Fibroblast of skin of scalp (primary cell): Measurements from ENCODE around the gene PCDHA3.
"Not testable (repeated sequence)": the region's sequence is repeated elsewhere in the genome, so short reads cannot be mapped to it uniquely, and the experiment has no call there.

Experiments used
- DNase-seq: peaks from one replicate; pipeline ENCODE4 v3.0.0-alpha.2; 2013

PCDHA3 gene

DNA sequence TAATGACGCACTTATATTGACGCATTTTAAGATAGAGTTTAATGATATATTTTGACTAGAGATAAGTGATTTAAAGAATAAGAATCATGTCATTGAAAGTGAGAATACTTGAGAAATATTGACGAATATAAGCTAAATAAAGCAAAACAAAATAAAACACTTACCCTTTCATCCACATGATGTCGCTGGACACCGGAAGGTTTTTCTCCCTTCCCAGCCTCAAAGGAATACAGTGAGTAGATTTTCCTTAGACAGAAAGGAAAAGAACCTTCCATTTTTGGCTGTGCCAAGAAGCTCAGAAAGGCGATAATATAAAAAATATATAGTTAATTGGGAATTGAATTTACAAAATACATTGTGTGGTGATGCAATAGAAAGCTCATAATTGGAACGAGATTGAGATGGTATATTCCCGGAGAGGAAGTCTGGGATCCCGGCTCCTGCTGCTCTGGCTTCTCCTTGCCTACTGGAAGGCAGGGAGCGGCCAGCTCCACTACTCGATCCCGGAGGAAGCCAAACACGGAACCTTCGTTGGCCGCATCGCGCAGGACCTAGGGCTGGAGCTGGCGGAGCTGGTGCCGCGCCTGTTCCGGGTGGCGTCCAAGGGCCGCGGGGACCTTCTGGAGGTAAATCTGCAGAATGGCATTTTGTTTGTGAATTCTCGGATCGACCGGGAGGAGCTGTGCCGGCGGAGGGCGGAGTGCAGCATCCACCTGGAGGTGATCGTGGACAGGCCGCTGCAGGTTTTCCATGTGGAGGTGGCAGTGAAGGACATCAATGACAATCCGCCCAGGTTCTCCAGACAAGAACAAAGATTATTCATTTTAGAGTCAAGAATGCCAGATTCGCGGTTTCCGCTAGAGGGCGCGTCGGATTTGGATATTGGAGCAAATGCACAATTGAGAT lies 20.8 kb downstream of the PCDHA3 start, which contains the start of gene PCDHA5:
Gene PCDHA5, plus strand, starts transcription at position 239 of the 906 bp plus-strand sequence.
- DNase-seq: no peak

DNA sequence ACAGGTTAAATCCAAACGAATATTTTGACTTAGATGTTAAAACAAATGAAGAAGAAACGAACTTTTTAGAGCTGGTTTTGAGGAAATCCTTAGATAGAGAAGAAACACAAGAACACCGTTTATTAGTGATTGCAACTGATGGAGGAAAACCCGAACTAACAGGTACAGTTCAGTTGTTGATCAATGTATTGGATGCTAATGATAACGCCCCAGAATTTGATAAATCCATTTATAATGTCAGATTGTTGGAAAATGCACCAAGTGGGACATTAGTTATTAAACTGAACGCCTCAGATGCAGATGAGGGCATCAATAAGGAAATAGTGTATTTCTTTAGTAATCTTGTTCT lies 21.4 kb downstream of the PCDHA3 start:
- DNase-seq: no peak

DNA sequence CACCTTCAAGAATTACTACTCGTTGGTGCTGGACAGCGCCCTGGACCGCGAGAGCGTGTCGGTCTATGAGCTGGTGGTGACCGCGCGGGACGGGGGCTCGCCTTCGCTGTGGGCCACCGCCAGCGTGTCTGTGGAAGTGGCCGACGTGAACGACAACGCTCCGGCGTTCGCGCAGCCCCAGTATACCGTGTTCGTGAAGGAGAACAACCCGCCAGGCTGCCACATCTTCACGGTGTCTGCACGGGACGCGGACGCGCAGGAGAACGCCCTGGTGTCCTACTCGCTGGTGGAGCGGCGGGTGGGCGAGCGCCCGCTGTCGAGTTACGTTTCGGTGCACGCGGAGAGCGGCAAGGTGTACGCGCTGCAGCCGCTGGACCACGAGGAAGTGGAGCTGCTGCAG lies 22.1 kb downstream of the PCDHA3 start:
- DNase-seq: not testable (repeated sequence)

DNA sequence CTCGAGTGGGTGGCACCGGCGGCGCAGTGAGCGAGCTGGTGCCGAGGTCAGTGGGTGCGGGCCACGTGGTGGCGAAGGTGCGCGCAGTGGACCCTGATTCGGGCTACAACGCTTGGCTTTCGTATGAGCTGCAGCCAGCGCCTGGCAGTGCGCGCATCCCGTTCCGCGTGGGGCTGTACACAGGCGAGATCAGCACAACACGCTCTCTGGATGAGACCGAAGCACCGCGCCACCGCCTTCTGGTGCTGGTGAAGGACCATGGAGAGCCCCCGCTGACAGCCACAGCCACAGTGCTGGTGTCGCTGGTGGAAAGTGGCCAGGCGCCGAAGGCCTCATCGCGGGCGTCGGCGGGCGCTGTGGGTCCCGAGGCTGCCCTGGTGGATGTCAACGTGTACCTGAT lies 22.6 kb downstream of the PCDHA3 start:
- DNase-seq: no peak

DNA sequence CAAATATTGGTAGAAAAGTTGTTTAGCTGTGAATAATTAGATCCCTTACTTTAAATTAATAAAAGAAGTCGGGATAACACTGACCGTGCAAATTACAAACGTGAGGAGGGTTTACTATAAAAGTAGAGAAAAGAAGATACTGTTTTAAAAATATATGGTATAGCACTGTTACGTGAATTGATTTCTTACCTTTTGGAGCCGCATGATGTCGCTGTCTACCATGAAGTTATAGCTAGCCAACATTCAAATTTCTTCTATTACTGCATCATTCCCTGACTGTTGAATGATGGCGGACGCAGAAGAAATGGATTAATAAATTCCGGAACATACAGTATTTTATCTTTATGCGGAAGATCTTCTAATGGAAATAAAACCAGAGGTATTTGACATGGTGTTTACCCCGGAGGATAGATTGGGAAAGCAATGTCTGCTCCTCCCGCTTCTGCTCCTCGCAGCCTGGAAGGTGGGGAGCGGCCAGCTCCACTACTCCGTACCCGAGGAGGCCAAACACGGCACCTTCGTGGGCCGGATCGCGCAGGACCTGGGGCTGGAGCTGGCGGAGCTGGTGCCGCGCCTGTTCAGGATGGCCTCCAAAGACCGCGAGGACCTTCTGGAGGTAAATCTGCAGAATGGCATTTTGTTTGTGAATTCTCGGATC lies 27.0 kb downstream of the PCDHA3 start, which contains the start of gene PCDHA6:
Gene PCDHA6, plus strand, starts transcription at position 257 of the 658 bp plus-strand sequence. Its CDS starts 132 bp downstream, at position 389.
- no peak for DNase-seq

DNA sequence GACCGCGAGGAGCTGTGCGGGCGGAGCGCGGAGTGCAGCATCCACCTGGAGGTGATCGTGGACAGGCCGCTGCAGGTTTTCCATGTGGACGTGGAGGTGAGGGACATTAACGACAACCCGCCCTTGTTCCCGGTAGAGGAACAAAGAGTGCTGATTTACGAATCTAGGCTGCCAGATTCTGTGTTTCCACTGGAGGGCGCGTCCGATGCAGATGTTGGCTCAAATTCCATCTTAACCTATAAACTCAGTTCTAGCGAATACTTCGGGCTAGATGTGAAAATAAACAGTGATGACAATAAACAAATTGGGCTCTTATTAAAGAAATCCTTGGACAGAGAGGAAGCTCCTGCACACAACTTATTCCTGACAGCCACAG lies 27.5 kb downstream of the PCDHA3 start:
- DNase-seq: no peak

DNA sequence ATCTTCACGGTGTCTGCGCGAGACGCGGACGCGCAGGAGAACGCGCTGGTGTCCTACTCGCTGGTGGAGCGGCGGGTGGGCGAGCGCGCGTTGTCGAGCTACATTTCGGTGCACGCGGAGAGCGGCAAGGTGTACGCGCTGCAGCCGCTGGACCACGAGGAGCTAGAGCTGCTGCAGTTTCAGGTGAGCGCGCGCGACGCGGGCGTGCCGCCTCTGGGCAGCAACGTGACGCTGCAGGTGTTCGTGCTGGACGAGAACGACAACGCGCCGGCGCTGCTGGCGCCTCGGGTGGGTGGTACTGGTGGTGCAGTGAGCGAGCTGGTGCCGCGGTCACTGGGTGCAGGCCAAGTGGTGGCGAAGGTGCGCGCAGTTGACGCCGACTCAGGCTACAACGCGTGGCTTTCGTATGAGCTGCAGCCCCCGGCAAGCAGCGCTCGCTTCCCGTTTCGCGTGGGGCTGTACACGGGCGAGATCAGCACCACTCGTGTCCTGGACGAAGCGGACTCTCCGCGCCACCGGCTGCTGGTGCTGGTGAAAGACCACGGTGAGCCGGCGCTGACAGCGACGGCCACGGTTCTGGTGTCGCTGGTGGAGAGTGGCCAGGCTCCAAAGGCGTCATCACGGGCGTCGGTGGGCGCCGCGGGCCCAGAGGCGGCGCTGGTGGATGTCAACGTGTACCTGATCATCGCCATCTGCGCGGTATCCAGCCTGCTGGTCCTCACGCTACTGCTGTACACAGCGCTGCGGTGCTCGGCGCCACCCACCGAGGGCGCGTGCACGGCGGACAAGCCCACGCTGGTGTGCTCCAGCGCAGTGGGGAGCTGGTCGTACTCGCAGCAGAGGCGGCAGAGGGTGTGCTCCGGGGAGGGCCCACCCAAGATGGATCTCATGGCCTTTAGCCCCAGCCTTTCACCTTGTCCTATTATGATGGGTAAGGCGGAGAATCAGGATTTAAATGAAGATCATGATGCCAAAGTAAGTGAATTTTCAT lies 28.9 kb downstream of the PCDHA3 start:
- not testable (repeated sequence) for DNase-seq

DNA sequence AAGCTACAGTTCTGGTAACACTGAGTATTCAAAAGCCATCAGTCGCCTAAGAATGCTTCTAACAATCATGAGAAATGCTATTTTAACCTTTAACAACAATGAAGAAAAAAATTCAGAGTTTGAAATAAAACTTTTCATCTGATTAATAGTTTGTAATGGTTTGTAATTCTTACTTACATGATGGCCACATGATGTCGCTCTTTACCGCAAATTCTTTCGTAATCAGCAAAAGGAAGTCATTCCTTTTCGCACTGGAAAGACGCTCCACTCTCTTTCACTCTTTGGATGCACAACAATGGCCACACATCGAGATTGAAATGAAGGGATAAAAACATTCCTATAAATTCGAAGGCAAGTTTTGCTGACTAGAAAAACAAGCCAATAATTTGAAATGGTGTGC lies 33.1 kb downstream of the PCDHA3 start, which contains the start of gene PCDHA7:
Gene PCDHA7, plus strand, starts transcription at position 277 of the 400 bp plus-strand sequence. Its CDS starts 115 bp downstream, at position 392.
- peak; percentile 31 for DNase-seq

DNA sequence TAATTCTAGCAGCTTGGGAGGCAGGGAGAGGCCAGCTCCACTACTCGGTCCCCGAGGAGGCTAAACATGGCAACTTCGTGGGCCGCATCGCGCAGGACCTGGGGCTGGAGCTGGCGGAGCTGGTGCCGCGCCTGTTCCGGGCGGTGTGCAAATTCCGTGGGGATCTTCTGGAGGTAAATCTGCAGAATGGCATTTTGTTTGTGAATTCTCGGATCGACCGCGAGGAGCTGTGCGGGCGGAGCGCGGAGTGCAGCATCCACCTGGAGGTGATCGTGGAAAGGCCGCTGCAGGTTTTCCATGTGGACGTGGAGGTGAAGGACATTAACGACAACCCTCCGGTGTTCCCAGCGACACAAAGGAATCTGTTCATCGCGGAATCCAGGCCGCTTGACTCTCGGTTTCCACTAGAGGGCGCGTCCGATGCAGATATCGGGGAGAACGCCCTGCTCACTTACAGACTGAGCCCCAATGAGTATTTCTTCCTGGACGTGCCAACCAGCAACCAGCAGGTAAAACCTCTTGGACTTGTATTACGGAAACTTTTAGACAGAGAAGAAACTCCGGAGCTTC lies 33.7 kb downstream of the PCDHA3 start:
- DNase-seq: not testable (repeated sequence)

DNA sequence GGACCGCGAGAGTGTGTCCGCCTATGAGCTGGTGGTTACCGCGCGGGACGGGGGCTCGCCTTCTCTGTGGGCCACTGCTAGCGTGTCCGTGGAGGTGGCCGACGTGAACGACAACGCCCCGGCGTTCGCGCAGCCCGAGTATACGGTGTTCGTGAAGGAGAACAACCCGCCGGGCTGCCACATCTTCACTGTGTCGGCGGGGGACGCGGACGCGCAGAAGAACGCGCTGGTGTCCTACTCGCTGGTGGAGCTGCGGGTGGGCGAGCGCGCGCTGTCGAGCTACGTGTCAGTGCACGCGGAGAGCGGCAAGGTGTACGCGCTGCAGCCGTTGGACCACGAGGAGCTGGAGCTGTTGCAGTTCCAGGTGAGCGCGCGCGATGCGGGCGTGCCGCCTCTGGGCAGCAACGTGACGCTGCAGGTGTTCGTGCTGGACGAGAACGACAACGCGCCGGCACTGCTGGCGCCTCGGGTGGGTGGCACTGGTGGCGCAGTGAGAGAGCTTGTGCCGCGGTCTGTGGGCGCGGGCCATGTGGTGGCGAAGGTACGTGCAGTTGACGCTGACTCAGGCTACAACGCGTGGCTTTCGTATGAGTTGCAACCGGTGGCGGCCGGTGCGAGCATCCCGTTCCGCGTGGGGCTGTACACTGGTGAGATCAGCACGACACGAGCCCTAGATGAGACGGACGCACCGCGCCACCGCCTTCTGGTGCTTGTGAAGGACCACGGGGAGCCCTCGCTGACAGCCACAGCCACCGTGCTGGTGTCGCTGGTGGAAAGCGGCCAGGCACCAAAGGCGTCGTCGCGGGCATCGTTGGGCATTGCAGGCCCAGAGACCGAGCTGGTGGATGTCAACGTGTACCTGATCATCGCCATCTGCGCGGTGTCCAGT lies 35.0 kb downstream of the PCDHA3 start:
- no peak for DNase-seq

DNA sequence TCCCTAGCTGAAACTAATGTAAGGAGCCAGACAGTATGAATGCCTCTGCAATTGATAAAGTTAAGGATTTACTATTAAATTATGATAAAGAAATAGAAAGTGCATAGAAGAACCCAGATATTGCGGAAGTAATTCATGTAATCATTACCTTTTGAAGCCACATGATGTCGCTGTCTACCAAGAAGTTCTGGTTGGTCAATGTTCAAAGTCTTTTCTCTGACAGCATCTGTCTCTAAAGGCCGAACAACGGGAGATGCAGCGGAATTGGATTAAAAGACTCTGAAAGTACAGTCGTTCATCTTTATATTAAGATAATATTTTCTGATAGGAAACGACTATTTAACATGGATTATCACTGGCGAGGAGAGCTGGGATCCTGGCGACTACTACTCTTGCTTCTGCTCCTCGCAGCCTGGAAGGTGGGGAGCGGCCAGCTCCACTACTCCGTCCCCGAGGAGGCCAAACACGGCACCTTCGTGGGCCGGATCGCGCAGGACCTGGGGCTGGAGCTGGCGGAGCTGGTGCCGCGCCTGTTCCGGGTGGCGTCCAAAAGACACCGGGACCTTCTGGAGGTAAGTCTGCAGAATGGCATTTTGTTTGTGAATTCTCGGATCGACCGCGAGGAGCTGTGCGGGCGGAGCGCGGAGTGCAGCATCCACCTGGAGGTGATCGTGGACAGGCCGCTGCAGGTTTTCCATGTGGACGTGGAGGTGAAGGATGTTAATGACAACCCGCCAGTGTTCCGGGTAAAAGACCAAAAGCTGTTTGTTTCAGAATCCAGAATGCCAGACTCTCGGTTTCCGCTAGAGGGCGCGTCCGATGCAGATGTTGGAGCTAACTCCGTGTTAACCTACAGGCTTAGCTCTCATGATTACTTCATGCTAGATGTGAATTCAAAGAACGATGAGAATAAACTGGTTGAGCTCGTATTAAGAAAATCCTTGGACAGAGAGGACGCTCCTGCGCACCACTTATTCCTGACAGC lies 40.4 kb downstream of the PCDHA3 start, which contains the start of gene PCDHA8:
Gene PCDHA8, plus strand, starts transcription at position 210 of the 985 bp plus-strand sequence. Its CDS starts 135 bp downstream, at position 345.
- no peak for DNase-seq

DNA sequence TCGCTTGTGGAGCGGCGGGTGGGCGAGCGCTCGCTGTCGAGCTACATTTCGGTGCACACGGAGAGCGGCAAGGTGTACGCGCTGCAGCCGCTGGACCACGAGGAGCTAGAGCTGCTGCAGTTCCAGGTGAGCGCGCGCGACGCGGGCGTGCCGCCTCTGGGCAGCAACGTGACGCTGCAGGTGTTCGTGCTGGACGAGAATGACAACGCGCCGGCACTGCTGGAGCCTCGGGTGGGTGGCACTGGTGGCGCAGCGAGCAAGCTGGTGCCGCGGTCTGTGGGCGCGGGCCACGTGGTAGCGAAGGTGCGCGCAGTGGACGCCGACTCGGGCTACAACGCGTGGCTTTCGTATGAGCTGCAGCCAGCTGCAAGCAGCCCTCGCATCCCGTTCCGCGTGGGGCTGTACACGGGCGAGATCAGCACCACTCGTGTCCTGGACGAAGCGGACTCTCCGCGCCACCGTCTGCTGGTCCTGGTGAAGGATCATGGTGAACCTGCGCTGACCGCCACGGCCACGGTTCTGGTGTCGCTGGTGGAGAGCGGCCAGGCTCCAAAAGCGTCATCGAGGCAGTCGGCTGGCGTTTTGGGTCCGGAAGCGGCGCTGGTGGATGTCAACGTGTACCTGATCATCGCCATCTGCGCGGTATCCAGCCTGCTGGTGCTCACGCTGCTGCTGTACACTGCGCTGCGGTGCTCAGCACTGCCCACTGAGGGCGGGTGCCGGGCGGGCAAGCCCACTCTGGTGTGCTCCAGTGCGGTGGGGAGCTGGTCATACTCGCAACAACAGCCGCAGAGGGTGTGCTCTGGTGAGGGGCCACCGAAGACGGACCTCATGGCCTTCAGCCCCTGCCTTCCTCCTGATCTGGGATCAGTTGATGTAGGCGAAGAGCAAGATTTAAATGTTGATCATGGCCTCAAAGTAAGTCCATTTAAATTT lies 42.2 kb downstream of the PCDHA3 start:
- DNase-seq: no peak

DNA sequence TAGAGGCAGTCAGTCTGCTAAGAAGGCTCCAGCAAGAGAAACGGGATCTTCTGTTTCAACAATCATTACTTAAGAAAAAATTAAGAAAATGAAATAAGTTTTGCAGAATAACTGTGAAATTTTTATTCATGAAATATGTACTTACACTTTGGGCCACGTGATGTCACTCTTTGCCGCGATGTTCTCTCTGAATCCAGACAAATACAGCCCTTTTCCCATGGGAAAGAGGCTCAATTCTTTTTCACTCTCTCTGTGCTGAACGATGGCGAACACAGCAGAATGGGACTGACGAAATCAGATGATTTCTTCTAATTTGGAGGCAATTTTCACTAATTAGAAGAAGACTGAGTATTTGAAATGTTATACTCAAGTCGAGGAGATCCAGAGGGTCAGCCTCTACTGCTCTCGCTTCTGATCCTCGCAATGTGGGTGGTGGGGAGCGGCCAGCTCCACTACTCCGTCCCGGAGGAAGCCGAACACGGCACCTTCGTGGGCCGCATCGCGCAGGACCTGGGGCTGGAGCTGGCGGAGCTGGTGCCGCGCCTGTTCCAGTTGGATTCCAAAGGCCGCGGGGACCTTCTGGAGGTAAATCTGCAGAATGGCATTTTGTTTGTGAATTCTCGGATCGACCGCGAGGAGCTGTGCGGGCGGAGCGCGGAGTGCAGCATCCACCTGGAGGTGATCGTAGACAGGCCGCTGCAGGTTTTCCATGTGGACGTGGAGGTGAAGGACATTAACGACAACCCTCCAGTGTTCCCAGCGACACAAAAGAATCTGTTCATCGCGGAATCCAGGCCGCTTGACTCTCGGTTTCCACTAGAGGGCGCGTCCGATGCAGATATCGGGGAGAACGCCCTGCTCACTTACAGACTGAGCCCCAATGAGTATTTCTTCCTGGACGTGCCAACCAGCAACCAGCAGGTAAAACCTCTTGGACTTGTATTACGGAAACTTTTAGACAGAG lies 47.6 kb downstream of the PCDHA3 start, which contains the start of gene PCDHA9:
Gene PCDHA9, plus strand, starts transcription at position 244 of the 964 bp plus-strand sequence. Its CDS starts 114 bp downstream, at position 358.
- DNase-seq: peak; percentile 13

DNA sequence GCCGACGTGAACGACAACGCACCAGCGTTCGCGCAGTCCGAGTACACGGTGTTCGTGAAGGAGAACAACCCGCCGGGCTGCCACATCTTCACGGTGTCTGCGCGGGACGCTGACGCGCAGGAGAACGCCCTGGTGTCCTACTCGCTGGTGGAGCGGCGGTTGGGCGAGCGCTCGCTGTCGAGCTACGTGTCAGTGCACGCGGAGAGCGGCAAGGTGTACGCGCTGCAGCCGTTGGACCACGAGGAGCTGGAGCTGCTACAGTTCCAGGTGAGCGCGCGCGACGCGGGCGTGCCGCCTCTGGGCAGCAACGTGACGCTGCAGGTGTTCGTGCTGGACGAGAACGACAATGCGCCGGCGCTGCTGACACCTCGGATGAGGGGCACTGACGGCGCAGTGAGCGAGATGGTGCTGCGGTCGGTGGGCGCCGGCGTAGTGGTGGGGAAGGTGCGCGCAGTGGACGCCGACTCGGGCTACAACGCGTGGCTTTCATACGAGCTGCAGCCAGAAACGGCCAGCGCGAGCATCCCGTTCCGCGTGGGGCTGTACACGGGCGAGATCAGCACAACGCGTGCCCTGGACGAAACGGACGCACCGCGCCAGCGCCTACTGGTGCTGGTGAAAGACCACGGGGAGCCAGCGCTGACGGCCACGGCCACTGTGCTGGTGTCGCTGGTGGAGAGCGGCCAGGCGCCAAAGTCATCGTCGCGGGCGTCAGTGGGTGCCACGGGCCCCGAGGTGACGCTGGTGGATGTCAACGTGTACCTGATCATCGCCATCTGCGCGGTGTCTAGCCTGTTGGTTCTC lies 49.2 kb downstream of the PCDHA3 start:
- DNase-seq: not testable (repeated sequence)
